ENCODE results near the gene MCF2L2.

The MCF2L2 gene

DNA sequence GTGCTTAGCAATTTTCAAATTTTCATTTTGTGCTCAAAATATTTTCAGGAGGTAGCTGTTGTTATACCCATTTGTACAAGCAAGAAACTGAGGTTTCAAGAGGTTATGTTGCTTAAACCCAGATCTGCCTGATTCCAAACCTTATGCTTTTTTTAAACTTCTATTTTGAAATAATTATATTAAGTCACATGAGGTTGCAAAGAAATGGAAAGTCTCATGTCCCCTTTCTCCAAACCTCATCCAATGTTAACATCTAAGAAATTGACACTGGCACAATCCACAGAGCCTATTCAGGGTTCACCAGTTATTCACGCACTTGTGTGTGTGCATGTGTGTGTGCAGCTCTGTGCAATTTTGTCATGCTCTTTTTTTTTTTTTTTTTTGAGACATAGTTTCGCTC lies 140.3 kb downstream of the MCF2L2 start:
- DNase-seq, result no peak

DNA sequence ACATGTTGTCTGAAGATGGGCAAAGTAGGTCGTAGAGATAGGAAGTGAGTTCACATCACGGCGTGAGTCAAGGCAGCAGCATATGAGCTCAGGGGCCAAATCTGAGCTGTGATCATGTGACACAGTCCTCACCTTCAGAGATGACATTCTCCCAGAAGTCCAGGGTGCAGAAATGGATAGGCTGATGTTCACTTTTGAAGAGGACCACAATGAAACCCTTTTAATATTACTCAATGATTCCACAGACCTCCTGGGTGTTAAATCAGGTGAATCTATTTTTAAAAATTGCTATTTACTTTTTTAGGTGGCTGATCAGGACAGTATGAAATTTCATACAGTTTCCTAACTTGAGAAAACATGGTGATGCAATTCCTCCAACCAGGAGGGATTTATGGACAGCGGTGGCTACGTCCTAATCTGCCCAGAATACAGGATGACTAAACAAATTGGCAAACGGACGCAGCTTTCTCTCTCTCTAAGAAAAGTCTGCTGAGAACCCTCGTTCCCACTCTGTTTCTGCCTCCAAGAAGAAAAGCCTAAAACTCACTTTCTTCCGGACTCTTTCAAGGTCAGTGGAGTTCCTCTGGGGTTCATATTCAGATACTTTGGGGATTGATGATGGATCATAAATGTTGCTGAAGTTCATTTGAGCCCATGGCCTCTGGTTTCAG lies 141.0 kb downstream of the MCF2L2 start:
- DNase-seq, result no peak

DNA sequence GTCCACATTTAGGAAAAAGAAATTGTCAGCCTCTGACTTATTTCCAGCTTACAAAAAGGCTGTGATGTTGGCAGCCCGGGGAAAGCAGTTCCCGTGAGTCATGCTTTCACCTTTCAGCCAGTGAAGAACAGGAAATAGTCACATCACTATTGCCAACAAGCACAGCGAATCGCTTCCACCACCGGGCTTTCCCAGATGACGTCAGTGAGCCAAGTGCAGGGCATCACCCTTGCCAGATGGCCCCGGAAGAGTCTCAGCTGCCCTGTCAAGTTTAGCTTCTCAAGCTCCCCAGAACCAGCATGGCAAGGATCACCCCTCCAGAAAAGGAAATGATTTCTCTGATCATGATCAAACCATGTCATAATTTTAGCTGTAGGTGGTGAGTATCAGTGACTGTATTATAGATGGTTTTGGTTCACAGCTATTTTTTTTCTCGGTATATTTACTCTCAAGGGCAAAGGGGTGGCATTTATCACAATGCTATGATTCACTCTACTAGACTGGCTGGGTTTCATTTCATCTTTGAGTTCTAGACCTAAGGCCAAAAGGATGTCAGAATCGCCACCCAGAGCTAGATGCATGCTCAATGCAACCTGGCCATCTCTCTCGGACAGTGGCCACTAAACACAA lies 142.5 kb downstream of the MCF2L2 start:
- DNase-seq, result peak; percentile 78

DNA sequence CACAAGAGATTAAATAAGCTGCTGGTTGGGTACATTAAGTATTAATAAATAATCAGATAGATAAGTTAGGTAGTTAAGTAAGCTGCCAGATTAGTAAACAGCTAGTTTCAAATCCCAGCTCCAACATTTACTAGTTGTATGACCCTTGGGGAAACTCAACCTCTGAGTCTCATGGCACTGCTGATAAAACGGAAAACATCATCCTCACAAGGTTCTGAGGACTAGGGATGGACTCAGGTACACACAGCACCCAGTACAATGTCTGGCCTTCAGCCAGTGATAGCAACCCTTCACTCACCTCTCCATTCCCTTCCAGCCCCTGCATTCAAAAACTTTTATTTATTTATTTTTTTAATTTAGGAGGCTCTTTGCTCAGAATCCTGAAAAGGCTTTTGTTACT lies 143.1 kb downstream of the MCF2L2 start:
- no peak for DNase-seq

DNA sequence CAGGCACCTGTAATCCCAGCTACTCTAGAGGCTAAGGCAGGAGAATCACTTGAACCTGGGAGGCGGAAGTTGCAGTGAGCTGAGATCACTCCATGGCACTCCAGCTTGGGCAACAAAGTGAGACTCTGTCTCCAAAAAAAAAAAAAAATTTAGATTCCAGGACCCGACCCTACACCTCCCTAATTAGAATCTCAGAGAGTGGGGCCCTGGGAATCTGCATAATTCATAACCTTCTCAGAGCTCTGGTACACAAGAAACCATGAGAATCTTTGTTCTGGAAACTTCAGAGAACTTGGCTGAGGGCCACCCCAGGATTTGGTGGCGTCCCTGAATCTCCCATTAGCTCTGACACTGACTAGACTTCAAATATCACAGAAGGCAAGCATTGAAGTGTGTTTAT lies 143.8 kb downstream of the MCF2L2 start:
- DNase-seq, result no peak

DNA sequence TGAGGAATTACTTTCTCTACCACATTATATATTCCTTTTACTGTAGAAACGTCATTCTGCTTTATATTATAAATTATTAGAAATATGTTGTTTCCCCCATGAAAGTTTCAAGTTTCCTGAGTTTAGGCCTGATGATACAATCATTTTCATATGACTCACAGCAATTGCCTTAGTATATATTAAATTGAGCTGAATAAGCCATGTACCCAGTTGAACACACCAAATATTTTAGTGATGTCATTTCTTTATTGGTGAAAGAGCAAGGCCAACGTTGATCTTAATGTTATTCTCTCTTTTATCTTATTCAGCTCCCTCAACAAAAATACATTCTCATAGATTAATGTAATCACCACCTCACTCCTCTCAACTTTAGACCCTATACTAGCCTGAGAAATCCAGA lies 144.5 kb downstream of the MCF2L2 start:
- DNase-seq, result no peak

DNA sequence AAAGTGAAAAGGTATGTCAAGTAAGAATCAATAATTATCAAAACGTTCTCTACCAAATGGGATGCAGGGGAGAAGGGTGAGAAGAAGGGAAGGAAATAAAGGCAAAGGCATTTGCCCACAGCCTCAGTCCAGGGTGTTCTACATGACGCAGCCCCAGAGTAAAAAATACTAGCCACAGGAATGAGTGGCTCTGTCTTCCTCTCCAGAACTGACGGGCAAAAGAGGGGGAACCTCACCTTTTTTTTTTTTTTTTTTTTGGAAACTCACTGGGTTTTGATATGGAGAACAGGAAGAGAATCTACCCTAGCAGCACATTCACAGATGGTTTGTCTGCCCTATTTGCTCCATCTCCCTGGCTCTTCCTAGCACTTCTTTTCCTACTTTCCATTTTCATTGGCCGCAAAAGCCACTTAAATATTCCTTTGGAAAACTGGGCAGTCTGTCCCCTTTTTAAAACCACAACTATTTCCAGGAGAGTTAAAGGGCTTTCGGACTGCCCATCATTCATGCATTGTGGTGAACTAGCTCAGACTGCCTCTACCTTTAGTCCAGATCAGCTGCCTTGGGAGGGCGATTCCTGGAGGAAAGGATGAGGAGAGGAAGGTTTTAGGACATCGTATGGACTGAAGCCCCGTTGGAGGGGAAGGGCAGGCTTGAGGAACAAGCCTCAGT lies 147.2 kb downstream of the MCF2L2 start:
- DNase-seq, result no peak

DNA sequence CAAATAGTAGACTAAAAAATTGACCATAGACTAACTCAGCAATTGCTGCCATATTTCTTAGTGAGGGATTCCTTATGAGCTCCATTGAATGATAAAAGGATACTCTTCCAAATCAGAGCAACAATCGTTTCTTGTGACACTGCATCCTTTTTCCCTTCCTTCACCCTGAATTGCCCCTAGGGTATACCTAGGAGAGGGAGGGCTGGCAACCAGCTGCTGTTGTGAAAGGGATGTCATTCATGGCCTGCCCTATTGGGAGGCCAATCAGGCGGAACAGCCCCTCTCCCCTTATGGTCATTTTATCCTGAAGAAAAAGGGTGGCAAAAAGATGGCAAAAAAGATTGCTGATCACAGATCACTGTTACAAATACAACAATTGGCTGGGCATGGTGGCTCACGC lies 149.0 kb downstream of the MCF2L2 start:
- DNase-seq, result peak; percentile 27

DNA sequence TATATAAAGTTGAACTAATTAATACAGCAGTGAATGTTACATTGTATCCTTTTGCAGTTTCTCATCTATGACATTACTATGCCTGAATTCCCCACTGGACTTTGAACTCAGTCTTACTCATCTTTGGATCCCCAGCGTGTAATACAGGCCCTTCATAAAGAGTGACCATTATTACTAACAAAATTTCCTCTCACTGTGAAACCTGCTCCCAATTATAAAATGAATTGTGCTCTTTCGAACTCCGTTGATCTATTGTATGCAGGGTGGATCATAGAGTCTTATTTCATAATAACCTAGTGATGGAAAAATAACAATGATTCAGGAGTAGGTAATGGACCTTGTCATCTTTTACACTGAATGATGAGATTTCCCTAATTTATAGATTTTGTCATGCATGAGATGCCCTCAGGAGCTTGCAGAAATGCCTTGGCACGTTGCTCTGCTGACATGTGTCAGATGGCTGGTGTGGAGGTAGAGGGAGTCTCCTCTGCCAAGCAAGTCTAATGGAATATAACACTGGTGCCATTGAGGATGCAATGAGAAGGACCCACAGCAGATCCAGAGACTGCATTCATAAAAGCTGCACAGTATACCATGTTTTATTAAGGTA lies 149.8 kb downstream of the MCF2L2 start:
- DNase-seq, result no peak

DNA sequence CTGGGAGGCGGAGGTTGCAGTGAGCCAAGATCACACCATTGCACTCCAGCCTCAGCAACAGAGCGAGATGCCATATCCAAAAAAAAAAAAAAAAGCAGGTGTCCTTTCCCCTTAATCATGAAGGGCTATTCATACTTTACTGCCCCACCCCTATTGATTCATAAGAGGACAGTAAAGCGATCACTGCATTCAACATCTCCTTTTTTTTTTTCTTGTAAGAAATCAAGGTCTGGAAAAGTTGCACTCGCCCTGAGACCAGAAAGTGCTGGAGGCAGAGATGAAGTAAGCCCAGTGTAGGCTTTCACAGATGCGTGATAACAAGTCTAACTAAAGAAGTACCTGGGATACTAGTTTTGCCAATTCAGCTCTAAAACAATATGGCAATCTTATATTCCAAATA lies 151.2 kb downstream of the MCF2L2 start:
- no peak for DNase-seq

DNA sequence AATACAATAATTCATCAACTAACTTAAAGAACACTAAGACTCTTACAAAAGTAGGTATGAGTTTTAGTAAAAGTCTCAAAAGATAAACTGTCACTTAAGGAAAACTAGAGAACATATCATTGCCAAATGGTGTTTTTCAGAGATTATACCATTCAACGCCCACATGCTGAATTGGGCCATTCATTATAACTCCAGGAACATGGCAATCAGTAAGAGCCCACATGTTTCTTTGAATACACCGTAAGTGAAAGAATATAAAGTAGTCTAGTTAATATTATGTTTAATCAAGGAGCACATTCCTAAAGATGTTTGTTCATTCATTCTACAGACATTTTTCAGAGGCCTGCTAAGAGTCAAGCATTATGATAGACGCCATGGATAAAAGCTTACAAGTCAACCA lies 152.5 kb downstream of the MCF2L2 start:
- no peak for DNase-seq

DNA sequence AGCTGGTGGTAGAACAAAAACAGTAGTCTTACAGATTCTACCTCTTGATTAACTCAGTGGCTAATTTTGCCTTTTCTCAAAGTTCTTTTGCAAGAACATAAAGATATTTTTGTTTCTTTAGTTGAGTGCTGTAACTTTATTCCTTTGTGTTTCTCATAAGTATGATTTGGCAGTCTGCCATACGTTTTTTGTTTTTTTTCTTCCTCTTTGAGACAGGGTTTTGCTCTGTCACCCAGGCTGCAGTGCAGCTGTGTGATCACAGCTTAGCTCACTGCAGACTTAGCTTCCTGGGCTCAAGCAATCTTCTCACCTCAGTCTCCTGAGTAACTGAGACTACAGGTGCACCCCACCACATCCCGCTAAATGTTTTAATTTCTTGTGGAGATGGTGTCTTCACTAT lies 153.0 kb downstream of the MCF2L2 start:
- DNase-seq, result peak; percentile 27

DNA sequence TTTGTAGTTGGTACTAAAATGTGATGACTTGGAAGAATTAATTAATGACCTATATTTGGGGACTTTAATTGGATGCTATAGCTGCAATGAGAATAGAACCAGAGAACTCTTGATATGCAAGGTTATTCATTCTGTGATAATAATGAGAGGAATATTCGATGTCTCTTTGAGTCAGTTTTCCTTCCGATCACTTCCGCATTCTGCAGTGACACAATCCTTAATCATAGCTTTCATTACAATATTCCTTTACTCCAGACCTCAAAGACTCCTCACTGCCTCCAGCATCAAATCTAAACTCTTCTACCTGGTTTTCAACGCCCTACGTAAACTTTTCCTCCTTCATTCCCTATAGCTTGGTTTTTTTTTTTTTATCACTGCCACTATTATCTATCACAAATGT lies 153.8 kb downstream of the MCF2L2 start:
- no peak for DNase-seq

DNA sequence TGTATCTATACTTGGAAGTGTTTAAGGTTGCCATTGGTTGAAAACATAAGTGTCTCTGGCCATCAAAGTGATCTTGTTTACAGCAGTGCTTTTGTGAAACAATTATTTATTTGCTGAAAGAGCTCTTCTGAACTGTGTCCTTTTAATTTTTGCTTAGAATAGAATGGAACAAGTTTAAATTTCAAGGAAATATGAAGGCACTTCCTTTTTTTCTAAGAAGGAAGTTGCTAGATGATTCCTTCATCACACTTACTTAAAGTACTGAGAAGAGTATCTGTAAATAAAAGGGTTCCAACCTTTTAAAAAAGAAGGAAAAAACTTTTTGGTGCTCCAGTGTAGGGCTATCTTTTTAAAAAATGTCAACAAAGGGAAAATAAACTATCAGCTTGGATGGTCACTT lies 155.6 kb downstream of the MCF2L2 start:
- DNase-seq, result no peak

DNA sequence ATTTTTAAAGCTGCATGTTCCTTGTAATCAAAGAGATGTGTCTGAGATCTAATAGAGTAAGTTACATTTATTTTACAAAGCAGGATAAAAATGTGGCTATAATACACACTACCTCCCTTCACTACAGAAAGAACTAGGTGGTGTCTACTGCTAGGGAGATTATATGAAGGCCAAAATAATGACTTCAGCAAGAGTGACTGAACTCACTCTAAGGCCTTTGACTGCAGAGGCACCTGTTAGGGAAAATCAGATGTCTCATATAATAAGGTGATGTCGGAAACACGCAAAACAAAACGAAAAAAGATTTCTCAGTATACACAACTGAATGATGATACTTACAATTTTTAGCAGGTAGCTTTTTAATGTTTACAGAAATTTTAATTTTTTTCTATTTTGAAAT lies 156.3 kb downstream of the MCF2L2 start:
- no peak for DNase-seq

DNA sequence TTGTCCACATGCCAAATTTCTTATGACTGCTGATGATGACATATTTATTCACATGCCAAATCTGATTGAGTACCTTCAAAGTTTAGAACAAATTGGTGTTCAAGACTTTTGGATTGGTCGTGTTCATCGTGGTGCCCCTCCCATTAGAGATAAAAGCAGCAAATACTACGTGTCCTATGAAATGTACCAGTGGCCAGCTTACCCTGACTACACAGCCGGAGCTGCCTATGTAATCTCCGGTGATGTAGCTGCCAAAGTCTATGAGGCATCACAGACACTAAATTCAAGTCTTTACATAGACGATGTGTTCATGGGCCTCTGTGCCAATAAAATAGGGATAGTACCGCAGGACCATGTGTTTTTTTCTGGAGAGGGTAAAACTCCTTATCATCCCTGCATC lies 158.1 kb downstream of the MCF2L2 start:
- no peak for DNase-seq

DNA sequence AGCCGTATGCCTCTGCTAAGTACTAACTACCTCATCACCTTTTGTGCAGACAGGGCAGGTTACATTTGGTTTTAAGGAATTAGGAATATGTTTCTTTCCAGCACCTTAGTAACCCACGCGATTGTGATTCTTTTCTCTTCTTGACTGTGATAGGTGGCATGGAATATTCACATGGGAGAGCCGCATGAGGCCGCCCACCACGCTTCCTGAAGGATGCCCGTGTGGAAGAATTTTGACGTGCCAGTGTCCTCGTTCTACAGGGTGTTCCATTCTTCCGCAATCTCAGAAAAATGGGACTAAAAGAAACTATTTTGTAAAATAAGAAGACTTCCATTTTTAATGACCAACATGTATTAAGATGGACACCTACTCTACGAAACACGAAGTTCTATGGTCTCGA lies 159.1 kb downstream of the MCF2L2 start:
- no peak for DNase-seq

DNA sequence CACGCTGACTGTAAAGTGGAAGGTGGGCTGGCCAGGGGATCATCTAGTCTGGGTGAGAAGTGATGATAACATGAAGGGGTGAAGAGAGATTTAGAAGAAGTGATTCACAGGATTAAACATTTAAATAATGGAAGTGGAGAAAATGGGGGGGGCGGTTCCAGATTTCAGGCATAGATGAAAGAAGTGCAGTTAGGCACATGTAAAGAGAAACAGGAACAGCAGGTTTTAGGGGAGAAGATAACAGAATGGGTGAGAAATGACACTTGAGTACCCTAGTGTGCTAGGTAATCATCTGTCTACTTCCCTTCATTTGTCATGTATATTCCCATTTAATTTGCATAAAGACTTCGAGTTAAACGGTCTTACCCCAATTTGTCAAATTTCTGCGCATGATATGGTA lies 160.1 kb downstream of the MCF2L2 start:
- no peak for DNase-seq

DNA sequence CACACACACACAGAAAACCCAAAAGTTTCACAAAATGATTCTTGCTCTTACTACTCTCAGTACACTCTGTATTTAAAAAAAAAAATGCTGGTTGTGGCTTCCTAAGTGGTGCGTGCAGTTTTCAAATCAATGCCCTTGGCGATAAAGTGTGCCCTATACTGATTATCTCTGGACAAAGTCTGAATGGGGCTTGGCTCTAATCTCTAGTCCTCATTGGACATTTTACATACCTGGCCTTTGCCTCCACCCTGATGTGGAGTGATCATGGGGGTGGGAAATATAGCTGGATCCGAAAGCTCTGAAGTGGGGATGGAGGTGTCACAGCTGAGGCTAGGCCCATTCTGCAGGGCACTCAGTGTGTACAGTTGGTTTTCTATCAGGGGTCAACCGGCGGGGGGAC lies 161.3 kb downstream of the MCF2L2 start:
- no peak for DNase-seq

DNA sequence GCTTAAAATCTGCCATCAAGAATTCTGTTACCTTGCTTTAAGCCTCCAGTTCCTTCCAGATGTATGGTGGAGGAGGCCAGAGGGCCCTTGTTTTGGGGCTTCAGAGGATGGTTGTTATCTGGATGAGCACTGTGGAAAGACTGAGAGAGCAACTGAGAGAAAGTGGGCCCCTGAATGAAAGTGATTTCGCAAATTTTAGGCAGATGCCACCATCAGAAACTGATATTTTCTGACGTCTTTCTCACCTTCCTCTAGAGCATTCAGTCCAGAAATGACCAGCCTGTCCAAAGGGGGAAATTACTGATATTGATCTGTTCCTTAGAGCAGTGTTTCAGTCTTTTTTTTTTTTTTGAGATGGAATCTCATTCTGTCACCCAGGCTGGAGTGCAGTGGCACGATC lies 162.0 kb downstream of the MCF2L2 start:
- DNase-seq, result no peak

DNA sequence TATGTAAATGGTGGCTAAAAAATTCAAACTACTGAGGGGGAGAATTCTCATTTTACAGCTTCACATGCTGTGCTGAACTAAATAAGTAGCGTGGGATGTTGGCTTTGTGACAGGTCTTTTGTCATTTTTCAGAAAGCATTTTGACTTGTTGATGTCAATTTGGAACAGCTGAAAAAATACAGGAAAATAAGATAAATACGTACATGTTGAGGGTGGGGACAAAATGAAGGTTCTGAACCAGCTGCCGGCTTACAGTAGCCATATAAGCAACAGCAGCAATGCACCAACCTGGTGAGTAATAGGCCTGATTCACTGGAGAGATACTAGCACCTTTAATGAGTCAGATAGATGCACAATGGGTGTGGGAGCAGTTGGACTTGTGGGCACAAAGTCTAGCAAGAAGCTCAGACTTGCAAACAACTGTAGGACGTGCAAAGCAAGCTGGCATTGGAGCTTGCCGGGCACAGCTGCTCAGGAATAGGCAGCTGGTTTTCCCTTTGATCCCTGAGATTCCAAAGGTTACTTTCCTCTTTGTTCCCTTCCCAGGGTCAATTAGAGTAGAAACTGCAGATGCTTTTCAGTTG lies 162.5 kb downstream of the MCF2L2 start:
- no peak for DNase-seq

DNA sequence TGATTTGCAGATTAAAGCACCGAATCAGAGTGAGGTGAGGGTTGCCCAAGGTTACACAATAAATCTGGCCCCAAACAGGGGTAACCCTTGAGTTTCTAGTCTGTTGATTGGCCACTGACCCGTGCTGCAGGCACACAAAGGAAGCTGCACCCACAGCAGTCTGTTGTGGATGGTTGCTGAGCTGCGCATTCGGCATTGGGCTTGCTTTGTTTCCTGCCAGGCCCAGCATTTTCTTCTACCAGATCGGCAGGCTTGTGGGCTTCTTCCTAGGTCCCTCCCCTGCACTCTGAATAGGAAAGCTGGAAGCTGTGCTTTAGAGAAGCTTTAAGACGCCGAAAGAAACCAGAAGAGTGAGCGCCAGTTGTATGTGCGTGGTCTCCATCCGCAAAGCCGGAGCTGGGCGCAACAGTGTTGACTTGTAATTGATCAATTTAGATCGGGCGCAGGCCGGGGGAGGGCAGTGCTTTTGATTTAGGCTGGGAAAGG lies 163.2 kb downstream of the MCF2L2 start:
- DNase-seq, result no peak

DNA sequence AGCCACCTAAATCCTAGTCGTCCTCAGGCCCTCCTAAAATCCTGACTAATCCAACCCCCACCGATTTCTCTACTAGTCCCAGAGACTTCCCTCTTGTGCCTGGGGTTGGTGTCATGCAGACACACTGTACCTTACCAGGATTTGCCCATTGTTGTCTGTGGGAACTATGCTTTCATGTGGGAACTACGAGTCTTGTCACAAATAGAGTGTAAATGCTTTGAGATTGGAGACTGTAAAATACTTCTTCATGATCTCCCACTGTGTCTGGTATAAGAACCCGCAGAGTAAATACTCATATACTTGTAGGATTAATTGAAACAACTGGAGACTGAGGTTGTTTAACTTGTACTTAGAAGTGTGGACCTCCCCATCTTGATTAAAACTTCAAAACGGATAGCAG lies 164.2 kb downstream of the MCF2L2 start:
- no peak for DNase-seq

Data from NCI-H2171 (cell line).